Stomach (tissue), 4 donors: ENCODE results near the gene WWC1.

ENCODE experiments used
- EP300 ChIP-seq: sonication (generic); formaldehyde crosslinking; IDR thresholded peaks from one replicate; pipeline ENCODE4 v1.6.1; 2017; ENCODE audit warnings: antibody characterized with exemption
- TF ChIP-seq, protein P1 (sequence below), 7 experiments: fragments of 450-650 bp in 4 of 7; fragments of 200-600 bp in 3 of 7; sonication (generic) in 3 of 7; IDR thresholded peaks; one replicate each; pipeline ENCODE4 v1.5.1; 2016 to 2019; ENCODE audit warnings: antibody characterized with exemption in 7 of 7, control low read depth in 2 of 7, mild to moderate bottlenecking in 1 of 7

DNA sequence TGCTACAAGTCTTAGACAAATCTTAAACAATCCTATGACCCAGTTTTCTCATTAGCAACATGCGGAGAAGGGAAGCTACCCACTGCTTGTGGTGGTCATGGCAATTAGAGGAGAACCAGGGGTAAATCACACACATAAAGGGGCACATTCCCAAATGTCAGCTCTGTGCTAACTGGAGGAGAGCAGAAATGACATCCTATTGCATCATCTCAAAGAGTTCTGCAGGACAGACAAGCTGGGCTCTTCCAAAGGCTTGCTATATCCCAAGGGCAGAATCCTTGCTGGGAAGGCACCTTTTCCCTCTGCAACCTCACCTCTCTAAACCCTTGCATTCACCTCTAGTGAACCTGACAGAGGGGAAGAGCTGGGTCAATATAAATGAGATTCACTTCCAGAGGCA, 17.0 kb upstream of the WWC1 start:
- TF ChIP-seq, protein P1, sequence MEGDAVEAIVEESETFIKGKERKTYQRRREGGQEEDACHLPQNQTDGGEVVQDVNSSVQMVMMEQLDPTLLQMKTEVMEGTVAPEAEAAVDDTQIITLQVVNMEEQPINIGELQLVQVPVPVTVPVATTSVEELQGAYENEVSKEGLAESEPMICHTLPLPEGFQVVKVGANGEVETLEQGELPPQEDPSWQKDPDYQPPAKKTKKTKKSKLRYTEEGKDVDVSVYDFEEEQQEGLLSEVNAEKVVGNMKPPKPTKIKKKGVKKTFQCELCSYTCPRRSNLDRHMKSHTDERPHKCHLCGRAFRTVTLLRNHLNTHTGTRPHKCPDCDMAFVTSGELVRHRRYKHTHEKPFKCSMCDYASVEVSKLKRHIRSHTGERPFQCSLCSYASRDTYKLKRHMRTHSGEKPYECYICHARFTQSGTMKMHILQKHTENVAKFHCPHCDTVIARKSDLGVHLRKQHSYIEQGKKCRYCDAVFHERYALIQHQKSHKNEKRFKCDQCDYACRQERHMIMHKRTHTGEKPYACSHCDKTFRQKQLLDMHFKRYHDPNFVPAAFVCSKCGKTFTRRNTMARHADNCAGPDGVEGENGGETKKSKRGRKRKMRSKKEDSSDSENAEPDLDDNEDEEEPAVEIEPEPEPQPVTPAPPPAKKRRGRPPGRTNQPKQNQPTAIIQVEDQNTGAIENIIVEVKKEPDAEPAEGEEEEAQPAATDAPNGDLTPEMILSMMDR (IDR thresholded peaks at IDR 0.05), result no peak
- no peak for TF ChIP-seq EP300
